Trophoblast cell (in vitro differentiated cells and primary cell): ENCODE measurements around the gene PRSS1.
"Not testable (repeated sequence)": the region's sequence is repeated elsewhere in the genome, so short reads cannot be mapped to it uniquely, and the experiment has no call there.

Source experiments
- DNase-seq, 2 donors: peaks; one replicate each; pipeline ENCODE4 v3.0.0-alpha.2; 2016
- H2AFZ ChIP-seq: 2 replicates; pipeline ENCODE4 v1.6.1; 2013; ENCODE audit warnings: low read length, moderate library complexity, mild to moderate bottlenecking; ENCODE audit not compliant: insufficient read depth, poor library complexity
- H2AK5ac ChIP-seq: 2 replicates; pipeline ENCODE4 v1.6.1; 2013; ENCODE audit warnings: mild to moderate bottlenecking, low read length
- H2BK120ac ChIP-seq: 2 replicates; pipeline ENCODE4 v1.6.1; 2013; ENCODE audit warnings: low read length, mild to moderate bottlenecking, moderate library complexity; ENCODE audit not compliant: insufficient read depth, poor library complexity
- H2BK12ac ChIP-seq: 2 replicates; pipeline ENCODE4 v1.6.1; 2013; ENCODE audit warnings: mild to moderate bottlenecking, low read length, moderate library complexity
- H2BK5ac ChIP-seq: 2 replicates; pipeline ENCODE4 v1.6.1; 2013; ENCODE audit warnings: low read length, low read depth, moderate library complexity, mild to moderate bottlenecking; ENCODE audit not compliant: poor library complexity
- H3K14ac ChIP-seq: 2 replicates; pipeline ENCODE4 v1.6.1; 2013; ENCODE audit warnings: mild to moderate bottlenecking, low read length
- H3K18ac ChIP-seq: 2 replicates; pipeline ENCODE4 v1.6.1; 2013; ENCODE audit warnings: mild to moderate bottlenecking, low read length
- H3K23ac ChIP-seq: 2 replicates; pipeline ENCODE4 v1.6.1; 2013; ENCODE audit warnings: low read length
- H3K27ac ChIP-seq: 2 replicates; pipeline ENCODE4 v1.5.1; 2013; ENCODE audit warnings: low read depth, mild to moderate bottlenecking, inconsistent platforms, low read length, moderate library complexity
- H3K27me3 ChIP-seq: 2 replicates; pipeline ENCODE4 v1.6.1; 2013; ENCODE audit warnings: inconsistent platforms, mild to moderate bottlenecking, low read length, moderate library complexity; ENCODE audit not compliant: insufficient read depth
- H3K36me3 ChIP-seq, 2 experiments: 1 replicate in 1 of 2; 2 replicates in 1 of 2; pipeline ENCODE4 v1.6.1; 2013; ENCODE audit warnings: low read length in 2 of 2, mild to moderate bottlenecking in 2 of 2, moderate library complexity in 1 of 2; ENCODE audit not compliant: insufficient read depth in 2 of 2, control insufficient read depth in 1 of 2
- H3K4ac ChIP-seq: 2 replicates; pipeline ENCODE4 v1.6.1; 2013; ENCODE audit warnings: low read depth, mild to moderate bottlenecking, low read length, moderate library complexity
- H3K4me1 ChIP-seq, 2 experiments: 1 replicate in 1 of 2; 2 replicates in 1 of 2; pipeline ENCODE4 v1.6.1; 2013; ENCODE audit warnings: low read length in 2 of 2, mild to moderate bottlenecking in 2 of 2, moderate library complexity in 1 of 2; ENCODE audit not compliant: insufficient read depth in 2 of 2, control insufficient read depth in 1 of 2
- H3K4me2 ChIP-seq: 2 replicates; pipeline ENCODE4 v1.6.1; 2013; ENCODE audit warnings: inconsistent platforms, mild to moderate bottlenecking, low read length, moderate library complexity
- H3K4me3 ChIP-seq: 2 replicates; pipeline ENCODE4 v1.5.1; 2013; ENCODE audit warnings: mild to moderate bottlenecking, low read depth, low read length, inconsistent platforms
- H3K79me1 ChIP-seq: one replicate; pipeline ENCODE4 v1.6.1; 2013; ENCODE audit warnings: low read length
- H3K79me2 ChIP-seq: 2 replicates; pipeline ENCODE4 v1.6.1; 2013; ENCODE audit warnings: low read length, mild to moderate bottlenecking; ENCODE audit not compliant: control insufficient read depth, insufficient read depth, poor library complexity
- H3K9ac ChIP-seq: 2 replicates; pipeline ENCODE4 v1.6.1; 2013; ENCODE audit warnings: mild to moderate bottlenecking, low read length
- H3K9me3 ChIP-seq: 2 replicates; pipeline ENCODE4 v1.6.1; 2013; ENCODE audit warnings: low read depth, mild to moderate bottlenecking, control low read depth, inconsistent platforms, low read length; ENCODE audit not compliant: insufficient read depth
- H4K12ac ChIP-seq: 2 replicates; pipeline ENCODE4 v1.6.1; 2013; ENCODE audit warnings: low read depth, mild to moderate bottlenecking, low read length, moderate library complexity
- H4K8ac ChIP-seq: 2 replicates; pipeline ENCODE4 v1.6.1; 2013; ENCODE audit warnings: low read depth, mild to moderate bottlenecking, low read length, moderate library complexity
- H4K91ac ChIP-seq: one replicate; pipeline ENCODE4 v1.6.1; 2013; ENCODE audit warnings: low read depth, mild to moderate bottlenecking, low read length, moderate library complexity
- WGBS: extraction: QIAGEN DNeasy Blood & Tissue Kit; methylation state at CpG from one replicate; pipeline ENCODE4 v1.1.7; 2013; ENCODE audit warnings: missing lambda C conversion rate; ENCODE audit not compliant: insufficient read length, insufficient coverage; ENCODE audit errors: extremely low coverage; 5-methylcytosine and 5-hydroxymethylcytosine counted together

PRSS1 gene

DNA sequence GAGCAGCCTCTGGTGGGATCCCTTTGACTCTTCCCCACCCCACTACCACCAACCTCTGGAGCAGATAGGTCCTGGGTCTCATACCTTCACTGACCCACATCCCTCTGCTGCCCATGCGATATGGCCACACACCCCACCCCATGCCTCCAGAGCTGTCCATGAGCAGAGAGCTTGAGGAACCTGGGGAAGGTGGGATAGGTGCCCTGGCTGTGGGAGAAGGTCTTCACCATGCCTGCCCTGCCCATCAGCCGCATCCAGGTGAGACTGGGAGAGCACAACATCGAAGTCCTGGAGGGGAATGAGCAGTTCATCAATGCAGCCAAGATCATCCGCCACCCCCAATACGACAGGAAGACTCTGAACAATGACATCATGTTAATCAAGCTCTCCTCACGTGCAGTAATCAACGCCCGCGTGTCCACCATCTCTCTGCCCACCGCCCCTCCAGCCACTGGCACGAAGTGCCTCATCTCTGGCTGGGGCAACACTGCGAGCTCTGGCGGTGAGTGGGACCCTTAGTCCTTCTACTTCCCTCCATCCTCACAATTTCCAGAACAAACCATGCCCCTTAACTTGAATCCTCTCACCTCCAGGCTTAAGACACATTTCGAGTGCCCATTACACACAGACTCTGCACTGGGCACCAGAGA lies 2.4 kb downstream of the PRSS1 start:
- DNase-seq, H3K4ac ChIP-seq, H2BK120ac ChIP-seq, H2BK5ac ChIP-seq, H2AFZ ChIP-seq, H3K18ac ChIP-seq, H3K9ac ChIP-seq, H3K14ac ChIP-seq, H2AK5ac ChIP-seq, H3K23ac ChIP-seq, H3K79me2 ChIP-seq, H4K91ac ChIP-seq, H3K4me1 ChIP-seq, H3K9me3 ChIP-seq, H4K8ac ChIP-seq, H3K4me3 ChIP-seq, H3K27ac ChIP-seq, H4K12ac ChIP-seq, H3K36me3 ChIP-seq, H3K27me3 ChIP-seq, H2BK12ac ChIP-seq, H3K79me1 ChIP-seq, H3K4me2 ChIP-seq: not testable (repeated sequence)
- no CpG with 5 or more reads among the region's 14 CpGs for WGBS

- H2BK5ac ChIP-seq = no peak overlapping the region
- H2BK12ac ChIP-seq = no peak overlapping the region
- no peak overlapping the region for H4K12ac ChIP-seq
- no peak overlapping the region for H4K91ac ChIP-seq
- H2AFZ ChIP-seq = no peak overlapping the region
- no peak overlapping the region for H3K9ac ChIP-seq
- no peaks in the 10 kb centered on the region for H3K27me3 ChIP-seq
- no CpG with 5 or more reads among the region's 3 CpGs for WGBS
- H2AK5ac ChIP-seq = no peak overlapping the region
- H3K79me1 ChIP-seq = no peaks in the 10 kb centered on the region
- no peak for DNase-seq
- no peak overlapping the region for H3K4ac ChIP-seq
- H3K18ac ChIP-seq = no peak overlapping the region
- H3K4me2 ChIP-seq = no peak overlapping the region
- no peak overlapping the region for H3K23ac ChIP-seq
- peaks cover 5% of the 10 kb centered on the region for H3K9me3 ChIP-seq
- H4K8ac ChIP-seq = no peak overlapping the region
- no peaks in the 10 kb centered on the region for H3K36me3 ChIP-seq
- no peak overlapping the region for H3K14ac ChIP-seq
- H3K4me1 ChIP-seq = no peaks in the 10 kb centered on the region
- no peaks in the 10 kb centered on the region for H3K79me2 ChIP-seq
- H2BK120ac ChIP-seq = no peak overlapping the region
- no peak overlapping the region for H3K4me3 ChIP-seq
- H3K27ac ChIP-seq = no peak overlapping the region
Measured at GRCh38 chr7:142752376-142753225, 3.3 kb downstream of the PRSS1 start.

DNA sequence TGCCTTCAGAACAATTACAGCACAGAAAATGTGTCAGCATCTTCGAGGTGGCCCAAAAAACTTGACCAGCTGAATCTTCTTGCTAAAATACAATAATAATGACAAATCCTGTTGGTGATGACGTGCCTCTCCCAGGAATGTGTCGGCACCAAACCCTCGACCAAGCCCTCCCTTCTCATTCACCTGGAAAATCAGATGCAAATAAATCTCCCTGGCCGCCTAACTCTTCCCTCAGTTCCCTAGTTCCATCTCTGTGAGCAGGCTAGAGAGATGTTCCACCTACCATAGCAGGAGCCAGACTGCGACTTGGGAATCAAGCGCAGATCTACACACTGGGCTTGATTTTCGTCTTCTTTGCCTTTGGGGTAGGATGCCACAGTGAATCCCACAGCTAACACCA lies 4.1 kb downstream of the PRSS1 start:
- Histone ChIP-seq H2AFZ (no peak overlapping the region), H3K4me1 (no peaks in the 10 kb centered on the region), H3K4ac (no peak overlapping the region), H3K79me1 (no peaks in the 10 kb centered on the region), H3K36me3 (no peaks in the 10 kb centered on the region), H3K27ac (no peak overlapping the region), H3K14ac (no peak overlapping the region), H3K9me3 (peaks cover 5% of the 10 kb centered on the region), H3K18ac (no peak overlapping the region), H2AK5ac (no peak overlapping the region), H4K12ac (no peak overlapping the region), H2BK12ac (no peak overlapping the region), H3K23ac (no peak overlapping the region), H4K91ac (no peak overlapping the region), H3K4me3 (no peak overlapping the region), H3K4me2 (no peak overlapping the region), H2BK5ac (no peak overlapping the region), H2BK120ac (no peak overlapping the region), H4K8ac (no peak overlapping the region), H3K79me2 (no peaks in the 10 kb centered on the region), H3K27me3 (no peaks in the 10 kb centered on the region), H3K9ac (no peak overlapping the region)
- no peak for DNase-seq
- no CpG with 5 or more reads among the region's 8 CpGs for WGBS

DNA sequence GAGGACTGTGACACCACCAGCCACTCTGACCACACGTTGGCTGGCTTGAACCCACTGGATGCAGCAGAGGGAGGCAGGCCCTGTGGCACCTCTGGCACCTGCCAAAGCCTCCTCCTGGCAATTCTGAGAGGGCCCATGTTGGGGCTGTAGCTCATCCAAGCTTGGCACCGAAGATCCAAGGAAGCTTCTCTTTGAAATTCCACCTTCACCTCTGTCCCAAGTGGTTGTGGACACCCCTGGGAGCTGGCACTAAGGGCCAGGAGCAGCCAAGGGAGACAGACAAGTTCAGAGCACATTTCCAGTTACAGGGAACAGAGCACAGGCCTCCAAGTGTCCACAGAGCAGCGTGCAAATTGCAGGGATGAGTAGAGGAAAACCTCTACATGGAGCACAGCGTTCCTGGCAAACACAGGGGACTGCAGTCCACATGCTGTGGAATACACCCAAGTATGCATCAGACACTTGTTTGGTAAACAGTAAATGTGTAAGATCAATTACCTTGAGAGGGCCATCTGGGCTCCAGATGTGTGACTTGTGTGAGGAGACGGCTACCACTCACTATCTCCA lies 4.7 kb downstream of the PRSS1 start:
- not testable (repeated sequence) for DNase-seq, H3K4me1 ChIP-seq, H3K36me3 ChIP-seq, H3K4ac ChIP-seq, H3K27me3 ChIP-seq, H3K18ac ChIP-seq, H3K14ac ChIP-seq, H3K79me2 ChIP-seq, H4K91ac ChIP-seq, H3K23ac ChIP-seq, H4K12ac ChIP-seq, H3K9ac ChIP-seq, H2AK5ac ChIP-seq, H3K9me3 ChIP-seq, H4K8ac ChIP-seq, H2AFZ ChIP-seq, H3K4me2 ChIP-seq, H2BK120ac ChIP-seq, H2BK12ac ChIP-seq, H2BK5ac ChIP-seq, H3K27ac ChIP-seq, H3K79me1 ChIP-seq, H3K4me3 ChIP-seq
- WGBS = no CpG with 5 or more reads among the region's 5 CpGs
